ENCODE results near the gene SNRNP25.
A peak's percentile ranks its signal among the peaks of the same experiment; 100 is the strongest.

SNRNP25 gene

DNA sequence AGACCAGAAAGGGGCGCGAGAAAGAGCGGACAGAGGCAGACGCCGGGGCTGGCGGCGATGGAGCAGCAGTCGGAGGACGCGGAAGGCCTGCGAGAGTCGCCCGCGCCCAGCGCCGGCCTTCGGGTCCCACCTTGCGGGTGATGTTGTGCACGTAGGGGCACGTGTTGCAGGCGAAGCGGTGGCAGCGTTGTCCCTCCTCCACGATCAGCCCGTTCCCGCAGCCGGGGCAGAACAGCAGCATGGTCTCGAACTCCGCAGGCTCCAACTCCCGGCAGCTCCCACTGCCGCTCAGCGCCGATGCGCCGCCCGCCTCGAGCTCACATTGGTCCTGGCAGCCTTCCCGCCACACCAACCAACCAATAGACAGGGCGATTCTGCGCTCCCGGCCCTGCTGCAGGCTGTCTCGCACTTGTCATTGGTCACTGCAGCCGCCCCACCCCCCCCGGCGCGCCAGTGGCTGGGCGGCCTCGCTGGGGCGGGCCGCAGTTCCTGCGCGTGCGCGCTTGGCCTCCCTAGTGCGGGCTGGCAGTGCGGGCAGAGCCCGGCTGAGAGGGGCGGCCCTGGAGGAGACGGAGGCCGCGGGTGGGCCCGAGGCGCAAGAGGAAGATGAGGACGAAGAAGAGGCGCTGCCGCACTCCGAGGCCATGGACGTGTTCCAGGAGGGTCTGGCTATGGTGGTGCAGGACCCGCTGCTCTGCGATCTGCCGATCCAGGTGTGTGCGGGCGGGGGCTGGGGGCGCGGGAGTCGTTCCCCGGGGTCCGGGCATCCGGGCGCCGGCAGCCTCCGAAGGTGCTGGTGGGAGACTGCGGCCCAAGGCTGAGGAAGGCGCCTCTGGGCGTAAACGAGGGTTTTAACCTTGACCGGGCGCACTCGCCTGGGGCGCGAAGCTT is at the start of gene SNRNP25, which contains the start of gene POLR3K (continued):
- TF ChIP-seq, protein P1, sequence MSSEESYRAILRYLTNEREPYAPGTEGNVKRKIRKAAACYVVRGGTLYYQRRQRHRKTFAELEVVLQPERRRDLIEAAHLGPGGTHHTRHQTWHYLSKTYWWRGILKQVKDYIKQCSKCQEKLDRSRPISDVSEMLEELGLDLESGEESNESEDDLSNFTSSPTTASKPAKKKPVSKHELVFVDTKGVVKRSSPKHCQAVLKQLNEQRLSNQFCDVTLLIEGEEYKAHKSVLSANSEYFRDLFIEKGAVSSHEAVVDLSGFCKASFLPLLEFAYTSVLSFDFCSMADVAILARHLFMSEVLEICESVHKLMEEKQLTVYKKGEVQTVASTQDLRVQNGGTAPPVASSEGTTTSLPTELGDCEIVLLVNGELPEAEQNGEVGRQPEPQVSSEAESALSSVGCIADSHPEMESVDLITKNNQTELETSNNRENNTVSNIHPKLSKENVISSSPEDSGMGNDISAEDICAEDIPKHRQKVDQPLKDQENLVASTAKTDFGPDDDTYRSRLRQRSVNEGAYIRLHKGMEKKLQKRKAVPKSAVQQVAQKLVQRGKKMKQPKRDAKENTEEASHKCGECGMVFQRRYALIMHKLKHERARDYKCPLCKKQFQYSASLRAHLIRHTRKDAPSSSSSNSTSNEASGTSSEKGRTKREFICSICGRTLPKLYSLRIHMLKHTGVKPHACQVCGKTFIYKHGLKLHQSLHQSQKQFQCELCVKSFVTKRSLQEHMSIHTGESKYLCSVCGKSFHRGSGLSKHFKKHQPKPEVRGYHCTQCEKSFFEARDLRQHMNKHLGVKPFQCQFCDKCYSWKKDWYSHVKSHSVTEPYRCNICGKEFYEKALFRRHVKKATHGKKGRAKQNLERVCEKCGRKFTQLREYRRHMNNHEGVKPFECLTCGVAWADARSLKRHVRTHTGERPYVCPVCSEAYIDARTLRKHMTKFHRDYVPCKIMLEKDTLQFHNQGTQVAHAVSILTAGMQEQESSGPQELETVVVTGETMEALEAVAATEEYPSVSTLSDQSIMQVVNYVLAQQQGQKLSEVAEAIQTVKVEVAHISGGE (tag by site-specific recombination; conservative IDR thresholded peaks at IDR 0.05; ENCODE audit: low read depth), result 0 out of 2 replicates have a peak, but pooled peaks have one; percentile 21
- TF ChIP-seq, protein P2, sequence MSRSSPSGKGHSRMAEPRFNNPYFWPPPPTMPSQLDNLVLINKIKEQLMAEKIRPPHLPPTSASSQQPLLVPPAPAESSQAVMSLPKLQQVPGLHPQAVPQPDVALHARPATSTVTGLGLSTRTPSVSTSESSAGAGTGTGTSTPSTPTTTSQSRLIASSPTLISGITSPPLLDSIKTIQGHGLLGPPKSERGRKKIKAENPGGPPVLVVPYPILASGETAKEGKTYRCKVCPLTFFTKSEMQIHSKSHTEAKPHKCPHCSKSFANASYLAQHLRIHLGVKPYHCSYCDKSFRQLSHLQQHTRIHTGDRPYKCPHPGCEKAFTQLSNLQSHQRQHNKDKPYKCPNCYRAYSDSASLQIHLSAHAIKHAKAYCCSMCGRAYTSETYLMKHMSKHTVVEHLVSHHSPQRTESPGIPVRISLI (tag by site-specific recombination; IDR thresholded peaks at IDR 0.05), result no peak
- TF ChIP-seq, protein P3, sequence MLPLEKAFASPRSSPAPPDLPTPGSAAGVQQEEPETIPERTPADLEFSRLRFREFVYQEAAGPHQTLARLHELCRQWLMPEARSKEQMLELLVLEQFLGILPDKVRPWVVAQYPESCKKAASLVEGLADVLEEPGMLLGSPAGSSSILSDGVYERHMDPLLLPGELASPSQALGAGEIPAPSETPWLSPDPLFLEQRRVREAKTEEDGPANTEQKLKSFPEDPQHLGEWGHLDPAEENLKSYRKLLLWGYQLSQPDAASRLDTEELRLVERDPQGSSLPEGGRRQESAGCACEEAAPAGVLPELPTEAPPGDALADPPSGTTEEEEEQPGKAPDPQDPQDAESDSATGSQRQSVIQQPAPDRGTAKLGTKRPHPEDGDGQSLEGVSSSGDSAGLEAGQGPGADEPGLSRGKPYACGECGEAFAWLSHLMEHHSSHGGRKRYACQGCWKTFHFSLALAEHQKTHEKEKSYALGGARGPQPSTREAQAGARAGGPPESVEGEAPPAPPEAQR (tag by site-specific recombination; IDR thresholded peaks at IDR 0.05), result no peak
- TF ChIP-seq OVOL3 (tag by site-specific recombination; IDR thresholded peaks at IDR 0.05), result no peak; the same call in 1 of the 2 replicates
- peak; percentile 91 for TF ChIP-seq SCRT2 (tag by site-specific recombination; IDR thresholded peaks at IDR 0.05)
- no peak; the same call in 1 of the 2 replicates for TF ChIP-seq ZBTB20 (tag by site-specific recombination; IDR thresholded peaks at IDR 0.05)
- TF ChIP-seq, protein P4, sequence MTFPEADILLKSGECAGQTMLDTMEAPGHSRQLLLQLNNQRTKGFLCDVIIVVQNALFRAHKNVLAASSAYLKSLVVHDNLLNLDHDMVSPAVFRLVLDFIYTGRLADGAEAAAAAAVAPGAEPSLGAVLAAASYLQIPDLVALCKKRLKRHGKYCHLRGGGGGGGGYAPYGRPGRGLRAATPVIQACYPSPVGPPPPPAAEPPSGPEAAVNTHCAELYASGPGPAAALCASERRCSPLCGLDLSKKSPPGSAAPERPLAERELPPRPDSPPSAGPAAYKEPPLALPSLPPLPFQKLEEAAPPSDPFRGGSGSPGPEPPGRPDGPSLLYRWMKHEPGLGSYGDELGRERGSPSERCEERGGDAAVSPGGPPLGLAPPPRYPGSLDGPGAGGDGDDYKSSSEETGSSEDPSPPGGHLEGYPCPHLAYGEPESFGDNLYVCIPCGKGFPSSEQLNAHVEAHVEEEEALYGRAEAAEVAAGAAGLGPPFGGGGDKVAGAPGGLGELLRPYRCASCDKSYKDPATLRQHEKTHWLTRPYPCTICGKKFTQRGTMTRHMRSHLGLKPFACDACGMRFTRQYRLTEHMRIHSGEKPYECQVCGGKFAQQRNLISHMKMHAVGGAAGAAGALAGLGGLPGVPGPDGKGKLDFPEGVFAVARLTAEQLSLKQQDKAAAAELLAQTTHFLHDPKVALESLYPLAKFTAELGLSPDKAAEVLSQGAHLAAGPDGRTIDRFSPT (tag by site-specific recombination; IDR thresholded peaks at IDR 0.05), result peak; percentile 98
- TF ChIP-seq, protein P5, sequence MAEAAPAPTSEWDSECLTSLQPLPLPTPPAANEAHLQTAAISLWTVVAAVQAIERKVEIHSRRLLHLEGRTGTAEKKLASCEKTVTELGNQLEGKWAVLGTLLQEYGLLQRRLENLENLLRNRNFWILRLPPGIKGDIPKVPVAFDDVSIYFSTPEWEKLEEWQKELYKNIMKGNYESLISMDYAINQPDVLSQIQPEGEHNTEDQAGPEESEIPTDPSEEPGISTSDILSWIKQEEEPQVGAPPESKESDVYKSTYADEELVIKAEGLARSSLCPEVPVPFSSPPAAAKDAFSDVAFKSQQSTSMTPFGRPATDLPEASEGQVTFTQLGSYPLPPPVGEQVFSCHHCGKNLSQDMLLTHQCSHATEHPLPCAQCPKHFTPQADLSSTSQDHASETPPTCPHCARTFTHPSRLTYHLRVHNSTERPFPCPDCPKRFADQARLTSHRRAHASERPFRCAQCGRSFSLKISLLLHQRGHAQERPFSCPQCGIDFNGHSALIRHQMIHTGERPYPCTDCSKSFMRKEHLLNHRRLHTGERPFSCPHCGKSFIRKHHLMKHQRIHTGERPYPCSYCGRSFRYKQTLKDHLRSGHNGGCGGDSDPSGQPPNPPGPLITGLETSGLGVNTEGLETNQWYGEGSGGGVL (tag by site-specific recombination; IDR thresholded peaks at IDR 0.05), result no peak; the same call in 1 of the 2 replicates
- peak; percentile 75; the same call in 1 of the 2 replicates for TF ChIP-seq ZNF391 (tag by site-specific recombination; IDR thresholded peaks at IDR 0.05; ENCODE audit: borderline replicate concordance, low read depth)
- TF ChIP-seq ZSCAN30 (tag by site-specific recombination; IDR thresholded peaks at IDR 0.05), result peak; percentile 69
- TF ChIP-seq ZFP3 (tag by site-specific recombination; IDR thresholded peaks at IDR 0.05; ENCODE audit: low read depth), result no peak
- TF ChIP-seq, protein P6, sequence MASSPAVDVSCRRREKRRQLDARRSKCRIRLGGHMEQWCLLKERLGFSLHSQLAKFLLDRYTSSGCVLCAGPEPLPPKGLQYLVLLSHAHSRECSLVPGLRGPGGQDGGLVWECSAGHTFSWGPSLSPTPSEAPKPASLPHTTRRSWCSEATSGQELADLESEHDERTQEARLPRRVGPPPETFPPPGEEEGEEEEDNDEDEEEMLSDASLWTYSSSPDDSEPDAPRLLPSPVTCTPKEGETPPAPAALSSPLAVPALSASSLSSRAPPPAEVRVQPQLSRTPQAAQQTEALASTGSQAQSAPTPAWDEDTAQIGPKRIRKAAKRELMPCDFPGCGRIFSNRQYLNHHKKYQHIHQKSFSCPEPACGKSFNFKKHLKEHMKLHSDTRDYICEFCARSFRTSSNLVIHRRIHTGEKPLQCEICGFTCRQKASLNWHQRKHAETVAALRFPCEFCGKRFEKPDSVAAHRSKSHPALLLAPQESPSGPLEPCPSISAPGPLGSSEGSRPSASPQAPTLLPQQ (tag by site-specific recombination; IDR thresholded peaks at IDR 0.05), result peak; percentile 87
- TF ChIP-seq KLF16 (tag by site-specific recombination; IDR thresholded peaks at IDR 0.05), result peak; percentile 72; the same call in 1 of the 2 replicates
- TF ChIP-seq, protein P7, sequence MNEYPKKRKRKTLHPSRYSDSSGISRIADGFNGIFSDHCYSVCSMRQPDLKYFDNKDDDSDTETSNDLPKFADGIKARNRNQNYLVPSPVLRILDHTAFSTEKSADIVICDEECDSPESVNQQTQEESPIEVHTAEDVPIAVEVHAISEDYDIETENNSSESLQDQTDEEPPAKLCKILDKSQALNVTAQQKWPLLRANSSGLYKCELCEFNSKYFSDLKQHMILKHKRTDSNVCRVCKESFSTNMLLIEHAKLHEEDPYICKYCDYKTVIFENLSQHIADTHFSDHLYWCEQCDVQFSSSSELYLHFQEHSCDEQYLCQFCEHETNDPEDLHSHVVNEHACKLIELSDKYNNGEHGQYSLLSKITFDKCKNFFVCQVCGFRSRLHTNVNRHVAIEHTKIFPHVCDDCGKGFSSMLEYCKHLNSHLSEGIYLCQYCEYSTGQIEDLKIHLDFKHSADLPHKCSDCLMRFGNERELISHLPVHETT (tag by site-specific recombination; IDR thresholded peaks at IDR 0.05), result peak; percentile 69
- TF ChIP-seq, protein P8, sequence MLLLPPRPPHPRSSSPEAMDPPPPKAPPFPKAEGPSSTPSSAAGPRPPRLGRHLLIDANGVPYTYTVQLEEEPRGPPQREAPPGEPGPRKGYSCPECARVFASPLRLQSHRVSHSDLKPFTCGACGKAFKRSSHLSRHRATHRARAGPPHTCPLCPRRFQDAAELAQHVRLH (tag by site-specific recombination; IDR thresholded peaks at IDR 0.05), result no peak
- 0 out of 2 replicates have a peak, but pooled peaks have one; percentile 65 for TF ChIP-seq ZBTB1 (tag by site-specific recombination; IDR thresholded peaks at IDR 0.05)
- TF ChIP-seq, protein P9, sequence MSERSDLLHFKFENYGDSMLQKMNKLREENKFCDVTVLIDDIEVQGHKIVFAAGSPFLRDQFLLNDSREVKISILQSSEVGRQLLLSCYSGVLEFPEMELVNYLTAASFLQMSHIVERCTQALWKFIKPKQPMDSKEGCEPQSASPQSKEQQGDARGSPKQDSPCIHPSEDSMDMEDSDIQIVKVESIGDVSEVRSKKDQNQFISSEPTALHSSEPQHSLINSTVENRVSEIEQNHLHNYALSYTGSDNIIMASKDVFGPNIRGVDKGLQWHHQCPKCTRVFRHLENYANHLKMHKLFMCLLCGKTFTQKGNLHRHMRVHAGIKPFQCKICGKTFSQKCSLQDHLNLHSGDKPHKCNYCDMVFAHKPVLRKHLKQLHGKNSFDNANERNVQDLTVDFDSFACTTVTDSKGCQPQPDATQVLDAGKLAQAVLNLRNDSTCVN (tag by site-specific recombination; optimal IDR thresholded peaks at IDR 0.05), result peak; percentile 93
- TF ChIP-seq HOXD13 (CRISPR knock-in tag; IDR thresholded peaks at IDR 0.05; ENCODE audit: borderline replicate concordance), result 0 out of 2 replicates have a peak, but pooled peaks have one; percentile 15
- TF ChIP-seq, protein P10, sequence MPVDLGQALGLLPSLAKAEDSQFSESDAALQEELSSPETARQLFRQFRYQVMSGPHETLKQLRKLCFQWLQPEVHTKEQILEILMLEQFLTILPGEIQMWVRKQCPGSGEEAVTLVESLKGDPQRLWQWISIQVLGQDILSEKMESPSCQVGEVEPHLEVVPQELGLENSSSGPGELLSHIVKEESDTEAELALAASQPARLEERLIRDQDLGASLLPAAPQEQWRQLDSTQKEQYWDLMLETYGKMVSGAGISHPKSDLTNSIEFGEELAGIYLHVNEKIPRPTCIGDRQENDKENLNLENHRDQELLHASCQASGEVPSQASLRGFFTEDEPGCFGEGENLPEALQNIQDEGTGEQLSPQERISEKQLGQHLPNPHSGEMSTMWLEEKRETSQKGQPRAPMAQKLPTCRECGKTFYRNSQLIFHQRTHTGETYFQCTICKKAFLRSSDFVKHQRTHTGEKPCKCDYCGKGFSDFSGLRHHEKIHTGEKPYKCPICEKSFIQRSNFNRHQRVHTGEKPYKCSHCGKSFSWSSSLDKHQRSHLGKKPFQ (tag by site-specific recombination; IDR thresholded peaks at IDR 0.05), result no peak
- TF ChIP-seq ZFP41 (tag by site-specific recombination; IDR thresholded peaks at IDR 0.05; ENCODE audit: borderline replicate concordance), result no peak
